Keratinocyte (primary cell): ENCODE data around the gene KLF11. TPM values are rescaled to one million over a fixed set of nuclear protein-coding genes. Genes with fewer than 3 reads are reported as not detected.

Experiments
- DNase-seq: peaks from one replicate; pipeline ENCODE4 v3.0.0-alpha.2; 2011; ENCODE audit warnings: low read depth, missing footprints, low spot score
- FAIRE-seq: peaks from 2 replicates; lab custom pipeline; 2011; peaks lifted over from hg19 to GRCh38; lab: Jason Lieb, UNC
- H2AFZ ChIP-seq: 2 replicates; pipeline ENCODE4 v1.6.0; 2012; ENCODE audit warnings: low read length, control low read depth, inconsistent platforms; ENCODE audit not compliant: control insufficient read depth
- H3K27ac ChIP-seq: 2 replicates; pipeline ENCODE4 v1.5.1; 2011; ENCODE audit warnings: low read length; ENCODE audit not compliant: control insufficient read depth, insufficient read depth
- H3K27me3 ChIP-seq: 3 replicates; pipeline ENCODE4 v1.6.0; 2011; ENCODE audit warnings: low read length; ENCODE audit not compliant: control insufficient read depth, insufficient read depth; ENCODE audit errors: extremely low read depth
- H3K36me3 ChIP-seq, 2 experiments: 2 replicates in 1 of 2; 3 replicates in 1 of 2; pipeline ENCODE4 v1.5.1; 2011; ENCODE audit warnings: low read length in 2 of 2, mild to moderate bottlenecking in 1 of 2; ENCODE audit not compliant: control insufficient read depth in 2 of 2, insufficient read depth in 2 of 2; ENCODE audit errors: extremely low read depth in 1 of 2
- H3K4me1 ChIP-seq: 3 replicates; pipeline ENCODE4 v1.5.1; 2011; ENCODE audit warnings: low read length; ENCODE audit not compliant: control insufficient read depth, insufficient read depth; ENCODE audit errors: extremely low read depth
- H3K4me2 ChIP-seq: 3 replicates; pipeline ENCODE4 v1.6.0; 2011; ENCODE audit warnings: low read depth, low read length; ENCODE audit not compliant: control insufficient read depth, insufficient read depth; ENCODE audit errors: extremely low read depth
- H3K4me3 ChIP-seq, 3 experiments: fragments of 200-600 bp in 1 of 3; sonication (generic) in 1 of 3; 2 replicates in 2 of 3; 3 replicates in 1 of 3; pipeline ENCODE4 v1.5.1; 2011 to 2016; ENCODE audit warnings: low read length in 3 of 3, mild to moderate bottlenecking in 3 of 3, control low read depth in 2 of 3, inconsistent platforms in 1 of 3, low read depth in 1 of 3, mixed read lengths in 1 of 3, mixed run types in 1 of 3, moderate library complexity in 1 of 3; ENCODE audit not compliant: control insufficient read depth in 2 of 3, insufficient read depth in 2 of 3; ENCODE audit errors: extremely low read depth in 1 of 3
- H3K79me2 ChIP-seq: 2 replicates; pipeline ENCODE4 v1.6.0; 2012; ENCODE audit warnings: low read length; ENCODE audit not compliant: control insufficient read depth, insufficient read depth
- H3K9ac ChIP-seq: 3 replicates; pipeline ENCODE4 v1.6.0; 2011; ENCODE audit warnings: low read length; ENCODE audit not compliant: control insufficient read depth, insufficient read depth; ENCODE audit errors: extremely low read depth
- H3K9me1 ChIP-seq: 3 replicates; pipeline ENCODE4 v1.6.0; 2011; ENCODE audit warnings: low read length; ENCODE audit not compliant: control insufficient read depth, insufficient read depth; ENCODE audit errors: extremely low read depth
- H3K9me3 ChIP-seq: 2 replicates; pipeline ENCODE4 v1.5.1; 2012; ENCODE audit warnings: low read depth, low read length; ENCODE audit not compliant: control insufficient read depth
- H4K20me1 ChIP-seq: 3 replicates; pipeline ENCODE4 v1.6.0; 2011; ENCODE audit warnings: low read length; ENCODE audit not compliant: control insufficient read depth, insufficient read depth; ENCODE audit errors: extremely low read depth
- CTCF ChIP-seq, 3 experiments: IDR thresholded peaks in 1 of 3; conservative IDR thresholded peaks in 1 of 3; optimal IDR thresholded peaks in 1 of 3; 2 replicates in 2 of 3; 3 replicates in 1 of 3; pipeline versions ENCODE3 to v1.5.1; 2011; ENCODE audit warnings: low read length in 3 of 3, mild to moderate bottlenecking in 3 of 3, moderate library complexity in 2 of 3, control low read depth in 1 of 3, inconsistent platforms in 1 of 3; ENCODE audit not compliant: insufficient read depth in 2 of 3; ENCODE audit errors: extremely low read depth in 1 of 3
- EZH2 ChIP-seq: IDR thresholded peaks from one replicate; pipeline ENCODE4 v1.6.1; 2012; ENCODE audit warnings: inconsistent platforms, mild to moderate bottlenecking, low read length, moderate library complexity
- dilution Hi-C: fragments of 300-500 bp; cut with MboI; formaldehyde crosslinking; loops from one replicate; pipeline ENCODE4 v1.7.0; 2020; ENCODE audit warnings: low sequenced_read_pairs; ENCODE audit not compliant: extremely low pct_ligation_motif_present
- polyA plus RNA-seq, 5 experiments: library from polyadenylated mRNA; depleted of rRNA in 3 of 5; stranded (reverse) in 3 of 5; stranded (forward) in 1 of 5; unstranded in 1 of 5; fragments of >200 nt; gene quantifications; 1 replicate in 1 of 5; 2 replicates in 3 of 5; 3 replicates in 1 of 5; pipeline versions ENCODE4 v1.2.1 to v1.2.3, GENCODE V29; 2011 to 2012; ENCODE audit warnings: missing spikeins in 2 of 5, low read depth in 1 of 5, low replicate concordance in 1 of 5

Gene KLF11
- polyA plus RNA-seq, 1 donor (not counting 4 experiments of a cell fraction or from before 2014, with no cell fraction given): 7.0 TPM

GRCh38 chr2:10096641-10097040 lies 53.3 kb downstream of the KLF11 start:
- no peak for TF ChIP-seq CTCF (optimal IDR thresholded peaks at IDR 0.05 in 1 of 3, IDR thresholded peaks at IDR 0.05 in 1 of 3, conservative IDR thresholded peaks at IDR 0.05 in 1 of 3; ENCODE audit: extremely low read depth in 1 of 3, insufficient read depth in 2 of 3, low read length in 3 of 3)
- no peak for TF ChIP-seq EZH2
- no peaks in the 10 kb centered on the region for H3K9me1 ChIP-seq
- no peaks in the 10 kb centered on the region for H3K79me2 ChIP-seq
- dilution Hi-C loops: no loop called here
- peaks cover 2% of the 10 kb centered on the region for H3K27me3 ChIP-seq
- DNase-seq (no peak), FAIRE-seq (no peak)
- H3K9me3 ChIP-seq: no peaks in the 10 kb centered on the region
- H3K36me3 ChIP-seq: no peaks in the 10 kb centered on the region
- H2AFZ ChIP-seq: no peak overlapping the region
- no peak overlapping the region for H3K27ac ChIP-seq
- H4K20me1 ChIP-seq: no peaks in the 10 kb centered on the region
- H3K4me3 ChIP-seq: no peak overlapping the region
- no peak overlapping the region for H3K9ac ChIP-seq
- H3K4me2 ChIP-seq: no peak overlapping the region
- H3K4me1 ChIP-seq: peaks cover 26% of the 10 kb centered on the region

DNA sequence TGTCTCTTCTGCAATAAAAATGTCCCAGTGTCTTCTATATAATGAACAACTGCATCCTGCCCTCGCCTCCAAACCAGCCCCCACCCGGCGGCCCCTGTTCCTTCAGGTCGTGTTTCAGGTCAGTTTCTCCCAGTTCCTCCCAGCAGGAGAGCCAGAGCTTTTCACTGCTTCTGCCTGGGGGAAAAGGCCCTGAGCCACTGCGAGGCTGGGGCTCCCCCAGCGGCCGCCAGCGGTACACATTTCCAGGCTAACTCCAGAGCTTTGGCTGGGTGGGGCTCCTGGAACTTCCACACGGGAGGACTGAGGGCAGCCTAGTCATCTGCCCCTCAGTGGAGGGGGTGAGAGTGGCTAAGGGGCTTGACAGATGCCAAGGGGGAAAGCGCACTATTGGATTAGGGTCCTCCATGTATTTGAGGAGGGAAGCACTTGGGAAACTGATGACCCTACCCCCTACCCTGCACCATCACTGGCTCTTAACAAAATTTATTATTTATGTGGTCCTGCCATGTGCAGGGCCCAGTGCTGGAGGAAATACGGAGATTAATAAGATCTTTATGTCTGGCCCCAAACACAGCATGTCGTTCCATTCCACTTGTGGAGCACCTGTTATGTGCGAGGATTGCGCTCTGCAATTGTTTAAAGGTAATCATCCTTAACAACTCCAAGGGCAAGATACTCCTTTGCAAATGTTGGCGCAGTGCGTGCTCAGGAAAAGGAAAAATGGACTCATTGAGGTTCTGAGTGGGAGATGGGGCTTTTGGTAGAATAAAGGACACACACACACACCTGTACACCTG lies 54.2 kb downstream of the KLF11 start:
- TF ChIP-seq EZH2 (no peak), CTCF (optimal IDR thresholded peaks at IDR 0.05 in 1 of 3, IDR thresholded peaks at IDR 0.05 in 1 of 3, conservative IDR thresholded peaks at IDR 0.05 in 1 of 3; ENCODE audit: extremely low read depth in 1 of 3, insufficient read depth in 2 of 3, low read length in 3 of 3) (peak; percentile 68 to 94 (median 84))
- no peaks in the 10 kb centered on the region for H3K36me3 ChIP-seq
- peaks cover 26% of the 10 kb centered on the region for H3K4me1 ChIP-seq
- H3K79me2 ChIP-seq: no peaks in the 10 kb centered on the region
- dilution Hi-C loops: no loop called here
- no peaks in the 10 kb centered on the region for H3K9me3 ChIP-seq
- no peak overlapping the region for H2AFZ ChIP-seq
- H3K4me2 ChIP-seq: no peak overlapping the region
- H4K20me1 ChIP-seq: no peaks in the 10 kb centered on the region
- no peak for FAIRE-seq
- no peaks in the 10 kb centered on the region for H3K27me3 ChIP-seq
- no peak overlapping the region for H3K9ac ChIP-seq
- no peak overlapping the region for H3K27ac ChIP-seq
- DNase-seq: no peak
- no peaks in the 10 kb centered on the region for H3K9me1 ChIP-seq
- H3K4me3 ChIP-seq: no peak overlapping the region
